SKM-1 (cell line): ENCODE measurements around the gene CCNDBP1.
"Not testable (repeated sequence)": the region's sequence is repeated elsewhere in the genome, so short reads cannot be mapped to it uniquely, and the experiment has no call there.

Source experiments
- DNase-seq: peaks from one replicate; lab custom pipeline; 2025; ENCODE audit not compliant: unreplicated experiment; lab: John Stamatoyannopoulos, UW

Gene CCNDBP1

GRCh38 chr15:43185157-43186002, at the start of gene CCNDBP1:
CCNDBP1 (plus strand) TSS chr15:43185403; CDS start chr15:43185499, 96 bp downstream.
- DNase-seq, result peak; percentile 88

- DNase-seq, result no peak
Observed at GRCh38 chr15:43143203-43143941, 41.8 kb upstream of the CCNDBP1 start.

GRCh38 chr15:43144512-43144911, 40.7 kb upstream of the CCNDBP1 start:
- DNase-seq, result no peak

- no peak for DNase-seq
Observed at GRCh38 chr15:43146184-43146583, 39.0 kb upstream of the CCNDBP1 start.

GRCh38 chr15:43150191-43150929, 34.8 kb upstream of the CCNDBP1 start:
- DNase-seq, result no peak

GRCh38 chr15:43151688-43152087, 33.5 kb upstream of the CCNDBP1 start:
- DNase-seq, result no peak

- DNase-seq, result no peak
Observed at GRCh38 chr15:43153269-43153668, 31.9 kb upstream of the CCNDBP1 start.

- DNase-seq, result no peak
Observed at GRCh38 chr15:43165801-43166325, 19.3 kb upstream of the CCNDBP1 start.

- not testable (repeated sequence) for DNase-seq
Observed at GRCh38 chr15:43167261-43167660, 17.9 kb upstream of the CCNDBP1 start.

- DNase-seq, result no peak
Observed at GRCh38 chr15:43168192-43169107, 16.8 kb upstream of the CCNDBP1 start.

- DNase-seq, result no peak
Observed at GRCh38 chr15:43169888-43170287, 15.3 kb upstream of the CCNDBP1 start.

- not testable (repeated sequence) for DNase-seq
Observed at GRCh38 chr15:43175656-43176309, 9.4 kb upstream of the CCNDBP1 start.

GRCh38 chr15:43177147-43177546, 8.1 kb upstream of the CCNDBP1 start:
- not testable (repeated sequence) for DNase-seq

- no peak for DNase-seq
Observed at GRCh38 chr15:43183270-43183669, 1.9 kb upstream of the CCNDBP1 start.

GRCh38 chr15:43184407-43185124, 637 bp upstream of the CCNDBP1 start:
- DNase-seq, result no peak

GRCh38 chr15:43186003-43186353, 775 bp downstream of the CCNDBP1 start:
- DNase-seq, result no peak

- DNase-seq, result peak; percentile 20
Observed at GRCh38 chr15:43187544-43188155, 2.4 kb downstream of the CCNDBP1 start.

GRCh38 chr15:43189296-43189695, 4.1 kb downstream of the CCNDBP1 start:
- no peak for DNase-seq

- DNase-seq, result no peak
Observed at GRCh38 chr15:43190178-43190577, 5.0 kb downstream of the CCNDBP1 start.
